Measurements from ENCODE around the gene ATF7.

- TF ChIP-seq, protein P1, sequence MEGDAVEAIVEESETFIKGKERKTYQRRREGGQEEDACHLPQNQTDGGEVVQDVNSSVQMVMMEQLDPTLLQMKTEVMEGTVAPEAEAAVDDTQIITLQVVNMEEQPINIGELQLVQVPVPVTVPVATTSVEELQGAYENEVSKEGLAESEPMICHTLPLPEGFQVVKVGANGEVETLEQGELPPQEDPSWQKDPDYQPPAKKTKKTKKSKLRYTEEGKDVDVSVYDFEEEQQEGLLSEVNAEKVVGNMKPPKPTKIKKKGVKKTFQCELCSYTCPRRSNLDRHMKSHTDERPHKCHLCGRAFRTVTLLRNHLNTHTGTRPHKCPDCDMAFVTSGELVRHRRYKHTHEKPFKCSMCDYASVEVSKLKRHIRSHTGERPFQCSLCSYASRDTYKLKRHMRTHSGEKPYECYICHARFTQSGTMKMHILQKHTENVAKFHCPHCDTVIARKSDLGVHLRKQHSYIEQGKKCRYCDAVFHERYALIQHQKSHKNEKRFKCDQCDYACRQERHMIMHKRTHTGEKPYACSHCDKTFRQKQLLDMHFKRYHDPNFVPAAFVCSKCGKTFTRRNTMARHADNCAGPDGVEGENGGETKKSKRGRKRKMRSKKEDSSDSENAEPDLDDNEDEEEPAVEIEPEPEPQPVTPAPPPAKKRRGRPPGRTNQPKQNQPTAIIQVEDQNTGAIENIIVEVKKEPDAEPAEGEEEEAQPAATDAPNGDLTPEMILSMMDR (IDR thresholded peaks at IDR 0.05; ENCODE audit: extremely low read depth in 1 of 2, insufficient read depth in 1 of 2, low read depth in 1 of 2, low read length in 2 of 2) = no peak
- no peak for TF ChIP-seq POLR2A (IDR thresholded peaks at IDR 0.05; ENCODE audit: low read depth, low read length)
- TF ChIP-seq MAX (IDR thresholded peaks at IDR 0.05; ENCODE audit: insufficient read depth, insufficient read length) = no peak
- TF ChIP-seq POLR2AphosphoS5 (IDR thresholded peaks at IDR 0.05; ENCODE audit: insufficient read depth, low read depth, low read length) = no peak
- TF ChIP-seq FOS (IDR thresholded peaks at IDR 0.05; ENCODE audit: borderline replicate concordance, insufficient read depth, low read length) = no peak
- TF ChIP-seq MYC (IDR thresholded peaks at IDR 0.05; ENCODE audit: low read depth, low read length) = no peak
- TF ChIP-seq JUN (IDR thresholded peaks at IDR 0.05; ENCODE audit: borderline replicate concordance, insufficient read depth, insufficient read length, low read depth) = no peak
These were observed 32.5 kb downstream of the ATF7 start for GRCh38 chr12:53593707-53594106.
